Mammary epithelial cell (primary cell): ENCODE measurements around the gene PCBP1.

Experiments used
- CTCF ChIP-seq, 2 donors: IDR thresholded peaks in 1 of 2; conservative IDR thresholded peaks in 1 of 2; 2 replicates each; pipeline ENCODE4 v1.5.1; 2011 to 2012; ENCODE audit warnings: inconsistent platforms in 2 of 2, low read length in 2 of 2, mild to moderate bottlenecking in 2 of 2, control low read depth in 1 of 2, low read depth in 1 of 2; ENCODE audit not compliant: insufficient read depth in 1 of 2; ENCODE audit errors: extremely low read depth in 1 of 2
- EZH2 ChIP-seq: IDR thresholded peaks from 2 replicates; pipeline ENCODE4 v1.6.1; 2012; ENCODE audit warnings: low read length, inconsistent platforms, borderline replicate concordance

- TF ChIP-seq CTCF (conservative IDR thresholded peaks at IDR 0.05 in 1 of 2, IDR thresholded peaks at IDR 0.05 in 1 of 2; ENCODE audit: extremely low read depth in 1 of 2, insufficient read depth in 1 of 2, low read depth in 1 of 2, low read length in 2 of 2) (no peak), EZH2 (no peak)
Observed at GRCh38 chr2:70044290-70045040, 42.8 kb upstream of the PCBP1 start.
